Activated B cell treated with CpG ODN at 0.5 μM for 24 hours (primary cell): Measurements from ENCODE around the gene DOCK1. TPM values are rescaled to one million over a fixed set of nuclear protein-coding genes. Genes with fewer than 3 reads are reported as not detected.

Experiments used
- ATAC-seq: fragments of 200-7000 bp; cut with Tn5 transposase; one replicate; pipeline ENCODE4 v1.10.0; 2021; ENCODE audit warnings: low read depth, mild to moderate bottlenecking, moderate library complexity
- CTCF ChIA-PET: fragments of 350-600 bp; sonication (Branson Sonifier 250); formaldehyde crosslinking; loops from one replicate; lab custom pipeline; 2021; ENCODE audit warnings: antibody characterized with exemption; lab: Charles Lee
- POLR2A ChIA-PET: fragments of 350-600 bp; sonication (Branson Sonifier 250); formaldehyde crosslinking; loops from one replicate; lab custom pipeline; 2021; ENCODE audit warnings: antibody characterized with exemption; lab: Charles Lee
- DNase-seq: peaks from one replicate; pipeline ENCODE4 v3.0.0; 2022
- H3K27ac Mint-ChIP-seq: one replicate; pipeline ENCODE4 v1.8.0; 2020; ENCODE audit warnings: mixed read lengths
- H3K27me3 Mint-ChIP-seq: one replicate; pipeline ENCODE4 v1.8.0; 2021; ENCODE audit warnings: mixed read lengths
- H3K36me3 Mint-ChIP-seq: one replicate; pipeline ENCODE4 v1.8.0; 2021; ENCODE audit warnings: low read depth, mixed read lengths
- H3K4me1 Mint-ChIP-seq: one replicate; pipeline ENCODE4 v1.8.0; 2021; ENCODE audit warnings: mixed read lengths
- H3K4me3 Mint-ChIP-seq: one replicate; pipeline ENCODE4 v1.8.0; 2020; ENCODE audit warnings: mild to moderate bottlenecking, mixed read lengths
- H3K9me3 Mint-ChIP-seq: one replicate; pipeline ENCODE4 v1.8.0; 2020; ENCODE audit warnings: mixed read lengths
- CTCF ChIP-seq: fragments of 200-600 bp; IDR thresholded peaks from one replicate; pipeline ENCODE4 v1.8.0; 2022; ENCODE audit warnings: antibody characterized with exemption, mild to moderate bottlenecking
- intact Hi-C: fragments of 100-400 bp; cut with micrococcal nuclease; formaldehyde crosslinking; loops from one replicate; pipeline ENCODE4 v1.15.1; 2024
- total RNA-seq: library from RNA; stranded (reverse); gene quantifications from 2 replicates; pipeline ENCODE4 v1.2.3, GENCODE V29; 2022

Gene DOCK1
- total RNA-seq, 1 donor from 2014 or later = not detected

- H3K4me1 Mint-ChIP-seq = peaks cover 15% of the 10 kb centered on the region
Measured at GRCh38 chr10:127132451-127132850, 227.2 kb downstream of the DOCK1 start.

GRCh38 chr10:127133225-127133624, 228.0 kb downstream of the DOCK1 start:
- no peaks in the 10 kb centered on the region for H3K27me3 Mint-ChIP-seq
- peaks cover 15% of the 10 kb centered on the region for H3K4me1 Mint-ChIP-seq
- ChIA-PET CTCF (no interaction called here), POLR2A (no interaction called here)
- peaks cover 2% of the 10 kb centered on the region for H3K9me3 Mint-ChIP-seq
- no peak for DNase-seq
- no peaks in the 10 kb centered on the region for H3K36me3 Mint-ChIP-seq
- ATAC-seq = no peak
- H3K27ac Mint-ChIP-seq = no peak overlapping the region
- TF ChIP-seq CTCF = no peak
- intact Hi-C loops = no loop called here
- H3K4me3 Mint-ChIP-seq = no peak overlapping the region

More at GRCh38 chr10:127132451-127132850, 227.2 kb downstream of the DOCK1 start:
- Mint-ChIP-seq H3K4me3 (no peak overlapping the region), H3K9me3 (peaks cover 2% of the 10 kb centered on the region), H3K27ac (no peak overlapping the region), H3K27me3 (no peaks in the 10 kb centered on the region), H3K36me3 (no peaks in the 10 kb centered on the region)
- no peak for TF ChIP-seq CTCF
- DNase-seq (no peak), ATAC-seq (no peak)
- ChIA-PET POLR2A (no interaction called here), CTCF (no interaction called here)
- intact Hi-C loops = no loop called here

GRCh38 chr10:127133672-127134500, 228.7 kb downstream of the DOCK1 start:
- no peaks in the 10 kb centered on the region for H3K36me3 Mint-ChIP-seq
- no peak for ATAC-seq

DNA sequence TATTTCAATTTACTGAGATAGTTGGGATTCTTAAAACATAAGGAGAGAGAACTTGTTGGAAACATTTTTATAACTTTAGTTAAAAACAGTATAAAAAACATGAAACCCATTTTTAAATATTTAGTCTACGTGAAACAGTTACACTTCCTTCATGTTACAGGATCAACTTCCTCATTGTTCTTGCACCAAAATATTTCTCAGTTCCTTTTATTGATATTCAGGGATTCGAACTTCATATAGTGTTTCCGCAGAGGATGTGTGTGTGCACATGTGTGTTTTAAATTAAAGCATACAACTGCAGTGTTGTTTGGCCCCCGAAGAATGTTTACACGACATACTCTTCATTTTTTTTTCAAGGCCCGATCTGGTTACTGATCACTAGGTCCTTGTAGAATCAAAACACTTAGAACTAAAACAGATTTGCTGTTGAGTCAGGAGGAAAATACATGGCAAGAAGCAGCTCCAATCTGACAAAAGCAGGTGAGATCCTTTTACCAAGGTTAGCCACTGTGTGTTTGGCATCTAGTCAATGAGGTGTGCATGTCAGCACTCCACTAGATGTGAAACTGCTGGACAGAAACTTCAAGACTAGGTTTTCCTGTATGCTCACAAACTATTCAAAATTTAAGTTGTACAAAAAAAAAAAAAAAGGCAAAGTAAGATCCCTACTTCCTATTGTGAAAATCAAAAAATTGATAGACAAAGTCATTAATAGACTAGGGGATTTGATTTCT, 230.8 kb downstream of the DOCK1 start:
- H3K9me3 Mint-ChIP-seq = no peaks in the 10 kb centered on the region
- H3K27ac Mint-ChIP-seq = no peak overlapping the region
- ATAC-seq = no peak

More at GRCh38 chr10:127133672-127134500, 228.7 kb downstream of the DOCK1 start:
- TF ChIP-seq CTCF = no peak
- ChIA-PET POLR2A (no interaction called here), CTCF (no interaction called here)
- no peak overlapping the region for H3K4me3 Mint-ChIP-seq
- intact Hi-C loops = no loop called here
- no peaks in the 10 kb centered on the region for H3K9me3 Mint-ChIP-seq
- peaks cover 15% of the 10 kb centered on the region for H3K4me1 Mint-ChIP-seq
- H3K27me3 Mint-ChIP-seq = no peaks in the 10 kb centered on the region
- no peak overlapping the region for H3K27ac Mint-ChIP-seq
- DNase-seq = no peak

More for the DNA sequence above, 230.8 kb downstream of the DOCK1 start:
- ChIA-PET CTCF (no interaction called here), POLR2A (no interaction called here)
- no peak for TF ChIP-seq CTCF
- Mint-ChIP-seq H3K36me3 (no peaks in the 10 kb centered on the region), H3K27me3 (no peaks in the 10 kb centered on the region), H3K4me1 (peaks cover 15% of the 10 kb centered on the region), H3K4me3 (peak overlapping the region; percentile 4)
- no peak for DNase-seq
- intact Hi-C loops = no loop called here
